K562 treated with DMSO at 1 percent for 48 hours (cell line): ENCODE results near the gene TBC1D2B. TPM values are rescaled to one million over a fixed set of nuclear protein-coding genes. Genes with fewer than 3 reads are reported as not detected.

Source experiments
- total RNA-seq: library from RNA; unstranded; fragments of 300-600 nt; gene quantifications from 2 replicates; pipeline ENCODE4 v1.2.3, GENCODE V29; 2022; ENCODE audit warnings: low replicate concordance; ENCODE audit errors: extremely low read depth

TBC1D2B gene
- total RNA-seq, result not detected in 2 replicates

DNA sequence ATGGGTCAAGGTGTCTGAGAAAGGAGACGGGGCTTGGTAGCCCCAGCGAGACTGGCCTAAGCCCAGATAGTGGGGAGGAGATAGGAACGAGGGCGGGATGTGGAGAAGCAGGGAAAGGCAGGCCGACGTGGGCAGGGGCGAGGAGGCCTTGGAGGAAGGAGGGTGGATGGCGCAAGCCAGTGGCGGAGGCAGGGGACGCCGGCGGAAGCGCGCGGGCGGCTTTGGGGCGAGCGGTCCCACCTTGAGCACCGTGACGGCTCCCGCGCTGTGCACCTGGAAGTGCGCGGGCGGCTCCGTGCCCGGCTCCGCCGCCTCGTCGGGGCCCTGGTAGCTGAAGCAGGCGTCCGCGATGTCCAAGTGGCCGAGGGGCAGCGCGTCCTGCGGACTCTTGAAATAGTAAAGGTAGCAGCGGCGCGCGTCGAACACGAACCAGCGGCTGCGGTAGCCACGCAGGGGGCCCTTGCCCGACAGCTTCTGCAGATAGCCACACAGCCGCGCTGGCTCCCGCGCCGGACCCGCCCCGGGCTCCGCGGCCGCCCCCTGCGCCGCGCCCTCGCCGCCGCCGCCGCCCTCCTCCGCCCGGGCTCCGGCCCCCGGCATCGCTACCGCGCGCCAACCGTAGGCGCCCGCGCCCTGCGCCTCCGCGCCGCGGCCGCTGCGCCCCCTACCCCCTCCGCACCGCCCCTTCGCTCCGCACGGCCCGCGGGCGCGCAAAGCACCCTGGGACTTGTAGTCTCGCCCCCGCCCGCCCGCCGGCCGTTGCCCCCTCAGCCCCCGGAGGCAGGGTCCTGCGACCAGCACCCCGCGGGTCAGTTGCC lies at the start of gene TBC1D2B:
TSS of gene TBC1D2B (minus strand) at position 659 of the 818 bp plus-strand sequence. CDS start at position 600, 59 bp downstream.

GRCh38 chr15:78092261-78093041 lies 14.9 kb upstream of the TBC1D2B start, which contains the start of gene SH2D7:
Gene SH2D7, plus strand, starts transcription at chr15:78092561. Its CDS starts 24 bp downstream, at chr15:78092585.

Other genes starting within 250 kb of the TBC1D2B start
- gene SH2D7, start 14.8 kb upstream of the TBC1D2B start, total RNA-seq, result not detected in 2 replicates
- not detected in 2 replicates for gene CIB2, start 53.7 kb upstream of the TBC1D2B start, total RNA-seq
- gene IDH3A, start 71.7 kb upstream of the TBC1D2B start, total RNA-seq, result not detected in 2 replicates
- not detected in 2 replicates for gene ACSBG1, start 156.9 kb upstream of the TBC1D2B start, total RNA-seq
- gene DNAJA4, start 186.9 kb upstream of the TBC1D2B start, total RNA-seq, result not detected in 2 replicates
- gene SKIC8, start 221.9 kb upstream of the TBC1D2B start, total RNA-seq, result not detected in 2 replicates